ENCODE data around the gene CCRL2.

GRCh38 chr3:46395210-46395661, 11.8 kb upstream of the CCRL2 start:
- TF ChIP-seq CTCF (IDR thresholded peaks at IDR 0.05) = no peak
- no peak for TF ChIP-seq EZH2 (IDR thresholded peaks at IDR 0.05; ENCODE audit: borderline replicate concordance, insufficient read depth, low read depth, low read length, poor library complexity, severe bottlenecking)

All from B cell (primary cell).